ENCODE measurements around the gene GSTM1.
"Not testable (repeated sequence)": the region's sequence is repeated elsewhere in the genome, so short reads cannot be mapped to it uniquely, and the experiment has no call there.

Gene GSTM1

DNA sequence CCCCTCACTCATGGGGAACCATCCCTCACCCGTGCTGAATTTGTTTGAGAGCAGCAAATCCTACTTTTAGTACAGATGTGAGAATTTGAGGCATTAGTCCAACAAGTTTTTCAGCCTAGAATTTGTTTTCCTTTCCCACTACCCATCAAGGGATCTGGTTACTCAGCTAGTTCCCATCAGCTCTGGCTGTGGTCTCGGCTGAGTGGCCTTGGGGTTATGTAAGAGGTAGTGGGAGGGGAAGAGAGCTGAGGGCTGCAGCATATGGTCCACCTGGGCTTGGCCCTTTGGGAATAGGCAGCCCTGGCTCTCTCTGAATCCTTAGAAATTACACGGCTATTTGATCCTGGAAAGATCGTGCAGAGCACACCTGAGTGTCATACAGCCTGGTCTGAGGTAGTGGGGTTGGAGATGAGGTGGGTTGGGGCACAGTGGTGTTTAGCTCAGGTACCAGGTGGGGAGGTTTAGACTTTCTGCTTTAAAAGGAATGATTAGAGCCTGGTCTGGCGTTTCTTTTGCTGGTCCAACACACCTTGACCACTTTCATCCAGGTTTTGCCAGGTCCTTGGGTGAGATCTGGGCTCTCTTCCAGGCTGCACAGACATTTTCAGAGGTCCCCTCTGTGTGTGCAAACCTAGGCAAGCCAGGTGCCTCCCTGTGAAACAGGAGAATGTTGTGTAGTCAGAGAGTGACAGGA, 27.5 kb upstream of the GSTM1 start:
- in situ Hi-C loops (cut with MboI; ENCODE audit: low sequenced_read_pairs): no loop called here

DNA sequence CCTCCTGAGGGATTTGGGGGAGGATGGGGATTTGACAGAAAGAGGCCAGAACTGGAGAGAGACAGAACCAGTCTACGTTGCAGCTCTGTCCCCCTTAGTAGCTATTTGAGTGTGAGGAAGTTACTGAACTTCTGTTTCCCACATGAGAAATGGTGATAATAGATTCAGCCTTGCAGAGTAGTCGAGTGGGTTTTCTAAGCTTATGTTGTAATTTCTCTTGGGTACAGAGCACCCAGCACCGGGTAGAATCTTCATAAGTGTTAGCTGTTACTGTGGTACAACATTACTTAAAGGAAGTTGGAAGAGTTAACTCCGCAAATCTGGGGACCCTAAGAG, 27.0 kb upstream of the GSTM1 start:
- in situ Hi-C loops (cut with MboI; ENCODE audit: low sequenced_read_pairs): not testable (repeated sequence)

DNA sequence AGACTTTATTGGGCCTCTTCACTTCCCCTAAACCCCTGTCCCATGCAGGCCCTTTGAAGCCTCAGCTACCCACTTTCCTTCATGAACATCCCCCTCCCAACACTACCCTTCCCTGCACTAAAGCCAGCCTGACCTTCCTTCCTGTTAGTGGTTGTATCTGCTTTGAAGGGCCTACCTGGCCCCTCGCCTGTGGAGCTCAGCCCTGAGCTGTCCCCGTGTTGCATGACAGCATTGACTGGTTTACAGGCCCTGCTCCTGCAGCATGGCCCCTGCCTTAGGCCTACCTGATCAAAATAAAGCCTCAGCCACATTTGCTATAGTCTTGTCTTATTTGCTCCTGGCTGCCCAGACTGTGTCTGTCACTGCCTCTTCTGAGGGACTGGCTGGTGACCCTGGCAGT, 26.2 kb upstream of the GSTM1 start:
- in situ Hi-C loops (cut with MboI; ENCODE audit: low sequenced_read_pairs): no loop called here

DNA sequence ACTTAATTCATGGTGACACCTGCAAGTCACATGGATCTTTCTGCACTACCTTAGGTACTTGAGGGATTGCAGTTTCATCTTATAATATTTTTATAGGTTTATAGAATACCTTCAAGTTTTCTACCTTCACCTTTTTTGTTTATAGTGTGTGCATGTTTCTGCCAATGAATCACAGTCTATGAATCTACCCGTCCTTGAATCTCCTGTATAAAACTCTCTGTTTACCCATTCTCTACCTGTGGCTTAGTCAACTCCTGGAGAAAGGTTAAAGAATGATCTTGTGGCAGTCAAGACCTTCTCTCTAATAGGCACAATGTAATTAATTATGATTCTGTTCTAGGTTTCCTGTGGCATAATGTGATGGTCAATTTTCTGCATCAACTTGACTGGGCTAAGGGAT, 22.9 kb upstream of the GSTM1 start:
- in situ Hi-C loops (cut with MboI; ENCODE audit: low sequenced_read_pairs): no loop called here

DNA sequence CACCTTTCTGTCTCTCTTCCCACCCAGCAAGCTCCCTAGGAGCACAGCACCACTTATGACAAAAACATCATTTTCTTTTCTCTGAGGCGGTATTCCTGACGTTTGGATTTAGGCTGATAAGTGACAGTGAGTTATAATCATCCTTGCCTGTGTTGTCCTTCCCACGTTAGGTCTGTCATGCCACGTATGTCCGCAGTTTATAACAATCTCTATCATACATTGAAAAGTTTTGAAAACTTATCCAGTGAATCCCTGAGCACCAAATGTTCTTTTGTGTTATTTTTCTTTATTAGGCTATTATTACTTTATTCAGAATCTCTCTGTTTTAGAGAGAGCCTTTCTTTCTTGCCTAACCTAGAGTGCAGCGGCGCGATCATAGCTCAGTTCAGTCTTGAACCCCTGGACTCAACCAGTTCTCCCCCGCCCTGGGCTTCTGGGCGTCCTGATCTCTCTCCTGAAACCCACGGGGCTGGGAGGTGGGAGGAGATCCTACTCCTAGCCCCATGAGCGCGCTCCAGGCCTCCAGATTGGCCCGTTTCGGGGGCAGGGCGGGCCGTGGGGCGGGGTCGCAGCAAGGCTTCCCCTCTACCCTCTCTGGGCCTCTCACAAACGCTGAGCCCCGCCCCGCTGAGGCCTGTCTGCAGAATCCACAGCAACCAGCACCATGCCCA, 20.0 kb upstream of the GSTM1 start, which contains the start of gene GSTM2:
GSTM2 (plus strand) TSS at position 606 of the 671 bp plus-strand sequence; CDS start at position 665, 59 bp downstream.
- in situ Hi-C loops (cut with MboI; ENCODE audit: low sequenced_read_pairs): no loop called here

DNA sequence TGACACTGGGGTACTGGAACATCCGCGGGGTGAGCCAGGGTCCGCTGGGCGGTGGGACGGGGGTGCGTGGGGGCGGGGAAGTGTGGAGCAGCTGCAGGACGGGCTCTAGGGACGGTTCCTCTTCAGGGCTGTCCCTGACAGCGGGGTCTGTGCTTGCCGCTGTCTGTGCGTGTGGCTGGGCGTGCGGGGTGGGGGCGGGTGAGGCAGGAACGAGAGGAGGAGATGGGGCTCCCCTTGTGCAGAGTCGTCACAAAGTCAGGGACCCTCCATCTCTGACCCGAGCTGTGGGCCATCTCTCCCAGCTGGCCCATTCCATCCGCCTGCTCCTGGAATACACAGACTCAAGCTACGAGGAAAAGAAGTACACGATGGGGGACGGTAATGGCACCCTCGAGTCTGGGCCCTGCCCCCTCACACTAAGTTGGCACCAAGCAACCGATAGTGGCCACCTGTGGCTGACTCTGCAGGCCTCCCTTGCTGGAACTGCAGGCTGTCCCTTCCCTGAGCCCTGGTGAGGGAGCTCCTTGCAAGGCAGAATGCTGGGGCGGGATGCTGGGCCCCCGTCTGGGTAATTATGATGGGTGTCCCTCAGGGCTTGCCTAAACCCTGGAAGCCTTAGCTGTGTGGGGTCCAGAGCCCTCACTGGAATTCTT, 19.4 kb upstream of the GSTM1 start:
- in situ Hi-C loops (cut with MboI; ENCODE audit: low sequenced_read_pairs): no loop called here

DNA sequence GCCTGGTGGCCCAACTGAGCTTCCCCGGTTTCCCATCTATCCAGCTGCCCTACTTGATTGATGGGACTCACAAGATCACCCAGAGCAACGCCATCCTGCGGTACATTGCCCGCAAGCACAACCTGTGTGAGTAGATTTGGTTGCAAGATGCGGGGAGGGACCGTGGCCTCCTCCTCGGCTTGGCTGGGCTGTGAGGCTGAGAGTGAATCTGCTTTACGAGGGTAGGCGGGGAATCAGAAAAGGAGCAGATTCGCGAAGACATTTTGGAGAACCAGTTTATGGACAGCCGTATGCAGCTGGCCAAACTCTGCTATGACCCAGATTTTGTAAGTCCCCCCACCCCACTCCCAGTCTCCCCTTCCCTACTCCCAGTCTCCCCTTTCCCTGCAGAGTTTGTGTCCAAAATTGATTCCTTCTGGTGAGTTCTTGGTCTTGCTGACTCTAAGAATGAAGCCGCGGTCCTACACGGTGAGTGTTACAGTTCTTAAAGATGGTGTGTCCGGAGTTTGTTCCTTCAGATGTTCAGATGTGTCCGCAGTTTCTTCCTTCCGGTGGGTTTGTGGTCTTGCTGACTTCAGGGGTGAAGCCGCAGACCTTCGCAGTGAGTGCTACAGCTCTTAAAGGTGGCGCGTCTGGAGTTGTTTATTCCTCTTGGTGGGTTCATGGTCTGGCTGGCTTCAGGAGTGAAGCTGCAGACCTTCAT, 18.2 kb upstream of the GSTM1 start:
- in situ Hi-C loops (cut with MboI; ENCODE audit: low sequenced_read_pairs): no loop called here

DNA sequence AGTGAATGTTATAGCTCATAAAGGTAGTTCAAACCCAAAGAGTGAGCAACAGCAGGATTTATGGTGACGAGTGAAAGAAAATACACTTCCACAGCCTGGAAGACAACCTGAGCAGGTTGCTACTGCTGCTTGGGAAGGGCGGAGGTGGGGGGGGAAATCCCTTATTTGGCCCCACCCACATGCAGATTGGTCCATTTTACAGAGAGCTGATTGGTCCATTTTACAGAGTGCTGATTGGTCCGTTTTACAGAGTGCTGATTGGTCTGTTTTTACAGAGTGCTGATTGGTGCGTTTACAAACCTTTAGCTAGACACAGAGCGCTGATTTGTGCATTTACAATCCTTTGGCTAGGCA, 17.7 kb upstream of the GSTM1 start:
- in situ Hi-C loops (cut with MboI; ENCODE audit: low sequenced_read_pairs): not testable (repeated sequence)

DNA sequence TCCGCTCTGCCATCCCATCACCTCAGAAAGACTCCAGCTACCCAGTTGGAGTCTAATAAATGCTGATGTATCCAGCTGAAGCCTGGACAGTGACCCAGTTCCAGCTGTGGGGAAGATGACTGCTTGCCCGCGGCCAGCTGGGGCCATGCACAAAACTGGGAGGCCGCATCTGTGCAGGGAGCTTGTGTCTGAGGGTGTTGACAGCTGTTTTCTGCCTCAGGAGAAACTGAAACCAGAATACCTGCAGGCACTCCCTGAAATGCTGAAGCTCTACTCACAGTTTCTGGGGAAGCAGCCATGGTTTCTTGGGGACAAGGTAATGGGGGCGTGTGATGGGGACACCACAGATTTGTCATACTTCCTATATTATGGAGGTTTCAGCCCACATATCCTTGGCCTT, 16.6 kb upstream of the GSTM1 start:
- in situ Hi-C loops (cut with MboI; ENCODE audit: low sequenced_read_pairs): no loop called here

DNA sequence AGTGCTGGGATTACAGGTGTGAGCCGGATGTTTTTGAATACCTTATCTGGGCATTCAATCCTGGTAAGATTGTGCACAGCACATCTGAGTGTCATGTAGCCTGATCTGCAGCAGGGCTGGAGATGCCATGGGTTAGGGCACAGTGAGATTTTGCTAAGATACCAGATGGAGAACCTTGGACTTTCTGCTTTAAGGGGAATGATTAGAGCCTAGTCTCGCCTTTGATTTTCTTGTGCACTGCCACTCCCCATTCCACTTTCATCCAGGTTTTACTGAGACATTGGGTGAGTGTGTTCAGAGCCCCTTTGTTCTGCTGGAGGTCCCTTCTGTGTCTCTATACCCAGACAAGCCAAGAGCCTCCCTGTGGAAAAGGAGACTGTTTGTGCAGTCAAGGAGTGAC, 13.8 kb upstream of the GSTM1 start:
- in situ Hi-C loops (cut with MboI; ENCODE audit: low sequenced_read_pairs): not testable (repeated sequence)

DNA sequence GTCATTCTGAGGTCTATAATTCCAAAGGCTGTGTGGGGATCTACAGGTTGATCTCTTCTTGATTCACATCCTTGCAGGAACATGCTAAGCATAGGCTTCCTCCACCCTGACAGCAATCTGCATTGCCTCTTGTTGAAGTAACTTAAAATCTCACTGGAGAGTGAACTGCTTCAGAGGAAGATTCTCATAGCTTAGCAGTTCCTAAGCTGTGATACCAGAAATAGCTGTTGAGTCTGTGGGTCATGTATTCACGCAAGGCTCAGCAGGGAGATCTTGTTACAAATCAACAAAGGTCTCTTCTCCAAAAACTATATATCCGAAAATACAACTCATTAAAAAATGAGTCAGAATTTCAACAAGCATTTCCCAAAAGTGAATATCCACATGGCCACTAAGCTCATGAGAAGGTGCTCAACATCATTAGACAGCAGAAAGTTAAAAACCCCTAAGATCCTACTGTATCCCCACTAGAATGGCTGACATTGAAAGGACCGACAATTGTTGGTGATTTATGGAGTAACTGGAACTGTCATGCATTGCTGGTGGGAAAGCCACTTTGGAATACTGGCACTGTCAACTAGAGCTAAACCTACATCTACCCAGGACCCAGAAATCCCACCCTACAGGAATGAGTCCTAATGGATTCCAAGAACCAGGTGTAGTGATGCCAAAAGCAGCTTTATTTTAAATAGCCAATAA, 10.8 kb upstream of the GSTM1 start:
- in situ Hi-C loops (cut with MboI; ENCODE audit: low sequenced_read_pairs): not testable (repeated sequence)

DNA sequence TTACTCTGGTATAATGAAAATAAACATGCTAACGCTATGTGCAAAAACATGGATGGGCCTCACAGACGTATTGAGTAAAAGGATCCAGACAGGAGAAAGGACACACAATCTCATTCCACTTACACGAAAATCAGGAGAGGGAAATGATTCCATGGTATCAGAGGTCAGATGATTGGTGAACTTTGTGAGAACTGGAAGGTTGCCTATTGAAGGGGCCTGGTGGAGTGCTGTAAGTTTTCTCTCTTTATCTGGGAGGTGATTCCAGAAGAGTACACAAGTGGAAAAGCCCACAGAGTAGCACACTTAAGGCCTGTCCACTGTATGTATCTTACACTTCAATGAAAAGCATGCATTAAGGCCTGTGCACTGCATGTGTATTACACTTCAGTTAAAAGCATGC, 10.2 kb upstream of the GSTM1 start:
- in situ Hi-C loops (cut with MboI; ENCODE audit: low sequenced_read_pairs): no loop called here

DNA sequence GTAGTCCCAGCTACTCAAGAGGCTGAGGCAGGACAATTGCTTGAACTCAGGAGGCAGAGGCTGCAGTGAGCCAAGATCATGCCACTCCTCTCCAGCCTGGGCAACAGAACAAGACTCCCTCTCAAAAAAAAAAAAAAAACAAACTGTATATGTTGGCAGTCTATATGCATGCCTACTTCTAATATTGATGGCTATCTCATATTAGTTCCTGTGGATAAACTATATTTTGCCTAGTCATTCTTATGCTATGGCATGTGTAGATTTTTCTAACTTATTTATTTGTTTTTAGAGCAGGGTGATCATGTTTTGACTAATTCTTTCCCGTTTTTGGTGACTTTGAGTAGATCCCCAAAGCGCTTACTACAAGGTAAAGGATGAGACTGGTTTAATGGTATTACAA, 9.0 kb upstream of the GSTM1 start:
- in situ Hi-C loops (cut with MboI; ENCODE audit: low sequenced_read_pairs): not testable (repeated sequence)

DNA sequence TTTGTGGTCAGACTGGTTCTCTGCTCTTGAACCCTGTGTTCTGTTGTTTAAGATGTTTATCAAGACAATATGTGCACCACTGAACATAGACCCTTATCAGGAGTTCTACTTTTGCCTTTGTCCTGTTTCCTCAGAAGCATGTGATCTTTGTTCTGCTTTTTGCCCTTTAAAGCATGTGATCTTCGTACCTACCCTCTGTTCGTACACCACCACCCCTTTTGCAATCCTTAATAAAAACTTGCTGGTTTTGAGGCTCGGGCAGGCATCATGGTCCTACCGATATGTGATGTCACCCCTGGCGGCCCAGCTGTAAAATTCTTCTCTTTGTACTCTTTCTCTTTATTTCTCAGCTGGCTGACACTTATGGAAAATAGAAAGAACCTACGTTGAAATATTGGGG, 2.8 kb upstream of the GSTM1 start:
- in situ Hi-C loops (cut with MboI; ENCODE audit: low sequenced_read_pairs): not testable (repeated sequence)

DNA sequence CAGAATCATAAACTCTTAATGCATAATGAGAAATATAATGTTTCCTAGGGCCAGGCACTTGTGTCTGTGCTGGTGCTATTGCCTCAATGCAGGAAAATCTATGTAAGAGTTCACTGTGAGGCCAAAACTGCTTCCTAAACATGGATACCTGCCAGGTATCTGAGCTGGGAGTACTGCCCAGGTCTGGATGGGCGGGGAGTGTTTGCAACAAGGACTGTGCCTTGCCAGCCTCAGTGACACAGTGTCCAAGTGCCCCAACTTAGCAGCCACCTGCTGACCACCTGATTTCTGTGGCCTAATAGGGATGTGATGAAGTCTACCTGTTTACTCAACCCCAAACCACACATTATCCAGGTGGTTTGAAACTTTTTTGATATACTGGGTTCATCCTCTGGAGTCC, 2.2 kb upstream of the GSTM1 start:
- in situ Hi-C loops (cut with MboI; ENCODE audit: low sequenced_read_pairs): not testable (repeated sequence)

DNA sequence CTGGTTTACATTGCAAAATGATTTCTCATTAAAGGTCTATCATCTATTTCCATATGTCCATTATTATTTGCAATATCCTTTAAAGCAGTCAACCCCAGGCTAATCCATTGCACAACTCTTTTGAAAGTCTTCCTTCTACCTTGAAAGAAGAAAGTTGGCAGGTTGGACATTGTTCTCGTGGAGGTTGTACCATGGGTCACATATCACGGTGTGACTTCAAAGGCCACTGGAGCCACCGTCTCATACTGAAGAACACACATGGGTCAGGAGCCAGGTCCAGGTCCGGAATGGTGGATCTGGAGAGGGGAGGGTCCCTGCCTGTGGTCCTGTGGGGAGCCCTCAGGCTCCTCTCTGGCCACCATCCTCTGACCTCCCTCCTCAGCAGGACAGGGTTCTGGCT, 1.7 kb upstream of the GSTM1 start:
- in situ Hi-C loops (cut with MboI; ENCODE audit: low sequenced_read_pairs): not testable (repeated sequence)

DNA sequence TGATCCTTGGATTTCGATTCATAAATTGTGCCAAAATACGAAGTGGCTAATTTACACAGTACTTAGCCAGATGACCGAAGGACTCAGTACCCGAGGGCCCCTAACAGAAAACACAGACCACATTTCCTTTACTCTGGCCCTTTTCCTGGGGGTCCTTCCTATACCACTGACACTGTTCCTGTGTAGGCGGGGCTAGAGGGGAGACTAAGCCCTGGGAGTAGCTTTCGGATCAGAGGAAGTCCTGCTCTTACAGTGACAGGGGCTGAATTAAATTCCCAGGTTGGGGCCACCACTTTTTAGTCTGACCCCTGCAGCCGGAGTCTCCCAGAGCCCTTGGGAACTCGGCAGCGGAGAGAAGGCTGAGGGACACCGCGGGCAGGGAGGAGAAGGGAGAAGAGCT, 508 bp upstream of the GSTM1 start:
- in situ Hi-C loops (cut with MboI; ENCODE audit: low sequenced_read_pairs): not testable (repeated sequence)

DNA sequence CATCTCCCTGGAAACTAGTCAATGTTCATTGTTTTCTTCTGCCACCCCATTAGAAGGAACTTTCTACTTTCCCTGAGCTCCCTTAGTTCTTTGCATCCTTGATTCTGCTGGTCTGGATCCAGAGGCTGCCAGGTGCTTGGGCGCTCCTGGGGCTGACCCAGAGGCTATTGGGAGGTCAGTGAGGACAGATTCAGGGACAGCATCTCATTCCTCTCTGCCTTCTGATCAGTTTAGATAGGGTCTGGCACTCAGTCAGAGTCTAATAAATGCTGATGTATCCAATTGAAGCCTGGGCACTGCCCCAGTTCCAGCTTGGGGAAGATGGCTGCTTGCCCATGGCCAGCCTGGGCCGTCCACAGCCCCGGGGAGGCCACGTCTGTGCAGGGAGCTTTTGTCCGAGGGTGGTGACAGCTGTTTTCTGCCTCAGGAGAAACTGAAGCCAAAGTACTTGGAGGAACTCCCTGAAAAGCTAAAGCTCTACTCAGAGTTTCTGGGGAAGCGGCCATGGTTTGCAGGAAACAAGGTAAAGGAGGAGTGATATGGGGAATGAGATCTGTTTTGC, 2.3 kb downstream of the GSTM1 start:
- in situ Hi-C loops (cut with MboI; ENCODE audit: low sequenced_read_pairs): no loop called here

DNA sequence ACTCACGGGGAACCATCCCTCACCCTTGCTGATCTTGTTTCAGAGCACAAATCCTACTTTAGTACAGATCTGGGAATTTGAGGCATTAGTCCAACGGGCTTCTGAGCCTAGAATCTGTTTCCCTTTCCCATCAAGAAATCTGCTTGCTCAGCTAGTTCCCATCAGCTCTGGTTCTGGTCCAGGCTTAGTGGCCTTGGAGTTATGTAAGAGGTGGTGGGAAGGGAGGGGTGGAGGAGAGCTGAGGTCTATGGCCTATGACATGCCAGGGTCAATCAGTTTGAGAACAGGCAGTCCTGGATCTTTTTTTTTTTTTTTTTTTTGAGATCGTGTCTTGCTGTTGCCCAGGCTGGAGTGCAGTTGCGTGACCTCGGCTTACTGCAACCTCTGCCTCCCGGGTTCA, 4.1 kb downstream of the GSTM1 start:
- in situ Hi-C loops (cut with MboI; ENCODE audit: low sequenced_read_pairs): no loop called here

DNA sequence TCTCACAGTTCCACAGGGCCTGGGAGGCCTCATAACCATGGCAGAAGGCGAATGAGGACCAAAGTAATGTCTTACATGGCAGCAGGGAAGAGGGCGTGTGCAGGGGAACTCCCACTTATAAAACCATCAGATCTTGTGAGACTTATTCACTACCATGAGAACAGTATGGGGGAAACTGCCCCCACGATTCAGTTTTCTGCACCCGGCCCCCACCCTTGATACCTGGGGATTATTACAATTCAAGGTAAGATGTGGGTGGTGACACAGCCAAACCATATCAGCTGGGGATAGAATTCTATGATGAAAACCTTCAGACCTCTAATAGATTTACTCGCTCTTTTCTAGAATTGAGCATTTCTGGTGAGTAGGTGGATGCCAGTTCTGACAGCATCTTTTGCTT, 6.8 kb downstream of the GSTM1 start:
- in situ Hi-C loops (cut with MboI; ENCODE audit: low sequenced_read_pairs): not testable (repeated sequence)

DNA sequence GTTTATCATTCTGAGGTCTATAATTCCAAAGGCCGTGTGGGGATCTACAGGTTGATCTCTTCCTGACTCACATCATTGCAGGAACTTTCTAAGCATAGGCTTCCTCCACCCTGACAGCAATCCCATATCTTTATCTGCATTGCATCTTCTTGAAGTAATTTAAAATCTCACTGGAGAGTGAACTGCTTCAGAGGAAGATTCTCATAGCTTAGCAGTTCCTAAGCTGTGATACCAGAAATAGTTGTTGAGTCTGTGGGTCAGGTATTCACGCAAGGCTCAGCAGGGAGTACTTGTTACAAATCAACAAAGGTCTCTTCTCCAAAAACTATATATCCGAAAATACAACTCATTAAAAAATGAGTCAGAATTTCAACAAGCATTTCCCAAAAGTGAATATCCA, 7.5 kb downstream of the GSTM1 start:
- in situ Hi-C loops (cut with MboI; ENCODE audit: low sequenced_read_pairs): not testable (repeated sequence)

All from hTERT RPE-1 (cell line).